ENCODE data around the gene ABRAXAS1. TPM values are rescaled to one million over a fixed set of nuclear protein-coding genes. Genes with fewer than 3 reads are reported as not detected.

Gene ABRAXAS1
- polyA plus RNA-seq, 1 of the 3 experiments (the other 2 are of a cell fraction), result 4.9 TPM

DNA sequence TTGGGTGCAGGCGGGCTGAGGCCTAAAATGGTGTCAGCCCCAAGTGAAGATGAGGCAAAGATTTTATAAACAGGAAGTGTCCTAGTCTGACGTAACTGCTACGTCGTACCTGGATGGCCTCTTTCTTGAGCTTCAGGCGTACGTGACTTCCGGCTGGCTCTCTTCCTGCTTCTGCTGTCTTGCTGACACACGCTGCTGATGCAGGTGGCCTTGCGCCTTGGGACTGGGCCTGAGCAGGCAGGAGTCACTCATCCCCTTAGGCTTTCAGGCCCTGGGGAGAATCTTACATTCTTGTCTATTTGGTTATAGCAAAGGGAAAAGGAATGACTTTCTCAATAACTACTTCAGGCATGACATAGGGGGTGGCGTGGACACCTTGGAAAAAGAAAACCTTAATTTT lies 20.1 kb upstream of the ABRAXAS1 start:
- Histone ChIP-seq H3K9me2 (no peaks in the 10 kb centered on the region), H4K20me1 (ENCODE audit: insufficient read depth) (no peaks in the 10 kb centered on the region), H3K79me2 (ENCODE audit: insufficient read depth) (no peaks in the 10 kb centered on the region), H3K4me1 (ENCODE audit: control insufficient read depth in 1 of 2, insufficient read depth in 2 of 2, low read depth in 1 of 2, low read length in 1 of 2) (no peaks in the 10 kb centered on the region), H3K9me3 (no peaks in the 10 kb centered on the region), H3K27ac (ENCODE audit: low read depth in 2 of 2, low read length in 1 of 2) (no peak overlapping the region), H3K36me3 (replicated peaks in 1 of 2; ENCODE audit: control insufficient read depth in 1 of 2, insufficient read depth in 2 of 2, low read length in 1 of 2) (no peaks in the 10 kb centered on the region), H3K9ac (no peak overlapping the region), H3K27me3 (ENCODE audit: insufficient read depth) (peaks cover 4% of the 10 kb centered on the region; the same call in 1 of the 2 replicates), H3F3A (replicated peaks; ENCODE audit: insufficient read depth) (no peaks in the 10 kb centered on the region), H2AFZ (ENCODE audit: low read depth) (no peak overlapping the region), H3K4me3 (ENCODE audit: low read depth in 2 of 2, low read length in 1 of 2) (no peak overlapping the region), H3K4me2 (no peak overlapping the region)
- WGBS (ENCODE audit: low lambda C conversion rate), result 84% methylated on average over 10 of the region's 10 CpGs
- POLR2A ChIA-PET, result no interaction called here
- TF ChIP-seq YY1 (IDR thresholded peaks at IDR 0.05; ENCODE audit: low read depth) (no peak), TEAD4 (IDR thresholded peaks at IDR 0.05; ENCODE audit: borderline replicate concordance, insufficient read depth) (no peak), RCOR1 (IDR thresholded peaks at IDR 0.05; ENCODE audit: low read length) (no peak), EP300 (IDR thresholded peaks at IDR 0.05; ENCODE audit: borderline replicate concordance in 1 of 2, low read depth in 1 of 2, low read length in 1 of 2) (no peak), GATA2 (CRISPR knock-in tag; IDR thresholded peaks at IDR 0.05) (no peak), NRF1 (IDR thresholded peaks at IDR 0.05; ENCODE audit: low read depth, low read length) (no peak), MEF2A (IDR thresholded peaks at IDR 0.05; ENCODE audit: borderline replicate concordance, low read depth) (no peak), RAD21 (IDR thresholded peaks at IDR 0.05; ENCODE audit: low read length) (no peak), EZH2phosphoT487 (IDR thresholded peaks at IDR 0.05; ENCODE audit: borderline replicate concordance, low read depth) (no peak), NFIC (IDR thresholded peaks at IDR 0.05; ENCODE audit: borderline replicate concordance) (no peak), FOXM1 (IDR thresholded peaks at IDR 0.05; ENCODE audit: low read depth) (no peak)
- TF ChIP-seq, protein P1, sequence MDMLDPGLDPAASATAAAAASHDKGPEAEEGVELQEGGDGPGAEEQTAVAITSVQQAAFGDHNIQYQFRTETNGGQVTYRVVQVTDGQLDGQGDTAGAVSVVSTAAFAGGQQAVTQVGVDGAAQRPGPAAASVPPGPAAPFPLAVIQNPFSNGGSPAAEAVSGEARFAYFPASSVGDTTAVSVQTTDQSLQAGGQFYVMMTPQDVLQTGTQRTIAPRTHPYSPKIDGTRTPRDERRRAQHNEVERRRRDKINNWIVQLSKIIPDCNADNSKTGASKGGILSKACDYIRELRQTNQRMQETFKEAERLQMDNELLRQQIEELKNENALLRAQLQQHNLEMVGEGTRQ (IDR thresholded peaks at IDR 0.05; ENCODE audit: borderline replicate concordance, low read depth, low read length), result no peak
- TF ChIP-seq, protein P2, sequence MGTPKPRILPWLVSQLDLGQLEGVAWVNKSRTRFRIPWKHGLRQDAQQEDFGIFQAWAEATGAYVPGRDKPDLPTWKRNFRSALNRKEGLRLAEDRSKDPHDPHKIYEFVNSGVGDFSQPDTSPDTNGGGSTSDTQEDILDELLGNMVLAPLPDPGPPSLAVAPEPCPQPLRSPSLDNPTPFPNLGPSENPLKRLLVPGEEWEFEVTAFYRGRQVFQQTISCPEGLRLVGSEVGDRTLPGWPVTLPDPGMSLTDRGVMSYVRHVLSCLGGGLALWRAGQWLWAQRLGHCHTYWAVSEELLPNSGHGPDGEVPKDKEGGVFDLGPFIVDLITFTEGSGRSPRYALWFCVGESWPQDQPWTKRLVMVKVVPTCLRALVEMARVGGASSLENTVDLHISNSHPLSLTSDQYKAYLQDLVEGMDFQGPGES (IDR thresholded peaks at IDR 0.05; ENCODE audit: low read depth, low read length), result no peak
- TF ChIP-seq, protein P3, sequence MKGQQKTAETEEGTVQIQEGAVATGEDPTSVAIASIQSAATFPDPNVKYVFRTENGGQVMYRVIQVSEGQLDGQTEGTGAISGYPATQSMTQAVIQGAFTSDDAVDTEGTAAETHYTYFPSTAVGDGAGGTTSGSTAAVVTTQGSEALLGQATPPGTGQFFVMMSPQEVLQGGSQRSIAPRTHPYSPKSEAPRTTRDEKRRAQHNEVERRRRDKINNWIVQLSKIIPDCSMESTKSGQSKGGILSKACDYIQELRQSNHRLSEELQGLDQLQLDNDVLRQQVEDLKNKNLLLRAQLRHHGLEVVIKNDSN (IDR thresholded peaks at IDR 0.05; ENCODE audit: borderline replicate concordance, low read depth), result no peak
- TF ChIP-seq, protein P4, sequence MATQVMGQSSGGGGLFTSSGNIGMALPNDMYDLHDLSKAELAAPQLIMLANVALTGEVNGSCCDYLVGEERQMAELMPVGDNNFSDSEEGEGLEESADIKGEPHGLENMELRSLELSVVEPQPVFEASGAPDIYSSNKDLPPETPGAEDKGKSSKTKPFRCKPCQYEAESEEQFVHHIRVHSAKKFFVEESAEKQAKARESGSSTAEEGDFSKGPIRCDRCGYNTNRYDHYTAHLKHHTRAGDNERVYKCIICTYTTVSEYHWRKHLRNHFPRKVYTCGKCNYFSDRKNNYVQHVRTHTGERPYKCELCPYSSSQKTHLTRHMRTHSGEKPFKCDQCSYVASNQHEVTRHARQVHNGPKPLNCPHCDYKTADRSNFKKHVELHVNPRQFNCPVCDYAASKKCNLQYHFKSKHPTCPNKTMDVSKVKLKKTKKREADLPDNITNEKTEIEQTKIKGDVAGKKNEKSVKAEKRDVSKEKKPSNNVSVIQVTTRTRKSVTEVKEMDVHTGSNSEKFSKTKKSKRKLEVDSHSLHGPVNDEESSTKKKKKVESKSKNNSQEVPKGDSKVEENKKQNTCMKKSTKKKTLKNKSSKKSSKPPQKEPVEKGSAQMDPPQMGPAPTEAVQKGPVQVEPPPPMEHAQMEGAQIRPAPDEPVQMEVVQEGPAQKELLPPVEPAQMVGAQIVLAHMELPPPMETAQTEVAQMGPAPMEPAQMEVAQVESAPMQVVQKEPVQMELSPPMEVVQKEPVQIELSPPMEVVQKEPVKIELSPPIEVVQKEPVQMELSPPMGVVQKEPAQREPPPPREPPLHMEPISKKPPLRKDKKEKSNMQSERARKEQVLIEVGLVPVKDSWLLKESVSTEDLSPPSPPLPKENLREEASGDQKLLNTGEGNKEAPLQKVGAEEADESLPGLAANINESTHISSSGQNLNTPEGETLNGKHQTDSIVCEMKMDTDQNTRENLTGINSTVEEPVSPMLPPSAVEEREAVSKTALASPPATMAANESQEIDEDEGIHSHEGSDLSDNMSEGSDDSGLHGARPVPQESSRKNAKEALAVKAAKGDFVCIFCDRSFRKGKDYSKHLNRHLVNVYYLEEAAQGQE (IDR thresholded peaks at IDR 0.05; ENCODE audit: low read depth, low read length), result no peak
- TF ChIP-seq, protein P5, sequence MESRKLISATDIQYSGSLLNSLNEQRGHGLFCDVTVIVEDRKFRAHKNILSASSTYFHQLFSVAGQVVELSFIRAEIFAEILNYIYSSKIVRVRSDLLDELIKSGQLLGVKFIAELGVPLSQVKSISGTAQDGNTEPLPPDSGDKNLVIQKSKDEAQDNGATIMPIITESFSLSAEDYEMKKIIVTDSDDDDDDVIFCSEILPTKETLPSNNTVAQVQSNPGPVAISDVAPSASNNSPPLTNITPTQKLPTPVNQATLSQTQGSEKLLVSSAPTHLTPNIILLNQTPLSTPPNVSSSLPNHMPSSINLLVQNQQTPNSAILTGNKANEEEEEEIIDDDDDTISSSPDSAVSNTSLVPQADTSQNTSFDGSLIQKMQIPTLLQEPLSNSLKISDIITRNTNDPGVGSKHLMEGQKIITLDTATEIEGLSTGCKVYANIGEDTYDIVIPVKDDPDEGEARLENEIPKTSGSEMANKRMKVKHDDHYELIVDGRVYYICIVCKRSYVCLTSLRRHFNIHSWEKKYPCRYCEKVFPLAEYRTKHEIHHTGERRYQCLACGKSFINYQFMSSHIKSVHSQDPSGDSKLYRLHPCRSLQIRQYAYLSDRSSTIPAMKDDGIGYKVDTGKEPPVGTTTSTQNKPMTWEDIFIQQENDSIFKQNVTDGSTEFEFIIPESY (IDR thresholded peaks at IDR 0.05; ENCODE audit: borderline replicate concordance, low read depth), result no peak
- TF ChIP-seq, protein P6, sequence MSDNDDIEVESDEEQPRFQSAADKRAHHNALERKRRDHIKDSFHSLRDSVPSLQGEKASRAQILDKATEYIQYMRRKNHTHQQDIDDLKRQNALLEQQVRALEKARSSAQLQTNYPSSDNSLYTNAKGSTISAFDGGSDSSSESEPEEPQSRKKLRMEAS (IDR thresholded peaks at IDR 0.05; ENCODE audit: low read depth), result no peak
- no peak for DNase-seq
- CTCF ChIA-PET, result no interaction called here

All from SK-N-SH (cell line).